GM19395 (cell line): ENCODE results near the gene MTFP1.
"Not testable (repeated sequence)": the region's sequence is repeated elsewhere in the genome, so short reads cannot be mapped to it uniquely, and the experiment has no call there.

Experiments used
- ATAC-seq: cut with Tn5 transposase; IDR thresholded peaks from one replicate; pipeline ENCODE4 v1.9.1; 2021; ENCODE audit warnings: mild to moderate bottlenecking, moderate library complexity; ENCODE audit not compliant: unreplicated experiment

MTFP1 gene

DNA sequence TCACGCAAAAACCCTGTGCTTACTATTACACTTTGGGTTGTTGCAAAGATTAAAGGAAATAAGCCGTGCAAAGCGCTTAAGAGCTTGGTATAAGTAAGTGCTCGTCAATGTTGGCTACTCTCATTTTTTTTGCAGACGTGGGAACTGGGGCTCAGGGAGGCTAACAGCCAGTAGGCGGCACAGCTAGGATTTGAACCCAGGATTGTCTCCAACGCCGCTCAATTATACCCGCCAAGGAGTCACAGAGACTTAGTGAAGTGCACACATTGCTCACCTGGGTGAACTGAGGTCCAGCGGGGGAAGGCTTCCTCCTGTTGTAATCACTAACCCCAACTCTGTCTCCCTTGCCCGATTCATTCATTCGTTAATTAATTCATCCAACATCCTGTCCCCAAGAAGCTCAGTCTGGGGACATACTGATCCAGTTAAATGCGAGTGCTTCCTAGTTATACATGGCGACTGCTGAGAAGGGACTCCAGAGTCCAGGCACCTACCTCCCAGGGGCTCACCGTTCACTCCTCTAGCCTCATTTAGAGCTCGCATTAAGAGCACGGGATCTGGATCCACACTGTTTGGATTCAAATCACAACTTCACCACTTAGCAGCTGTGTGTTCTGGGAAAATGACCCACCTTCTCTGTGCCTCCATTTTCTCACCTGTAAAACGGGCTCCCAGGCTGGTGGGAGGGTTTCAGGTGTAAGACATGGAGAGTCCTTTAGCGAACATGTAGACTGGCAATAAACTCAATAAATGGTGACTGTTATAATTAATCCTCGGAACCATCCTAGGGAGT, 838 bp upstream of the MTFP1 start:
- no peak for ATAC-seq

GRCh38 chr22:30425327-30425615, 297 bp upstream of the MTFP1 start:
- no peak for ATAC-seq

- ATAC-seq: no peak
Observed at GRCh38 chr22:30426388-30427353, 1.1 kb downstream of the MTFP1 start.

DNA sequence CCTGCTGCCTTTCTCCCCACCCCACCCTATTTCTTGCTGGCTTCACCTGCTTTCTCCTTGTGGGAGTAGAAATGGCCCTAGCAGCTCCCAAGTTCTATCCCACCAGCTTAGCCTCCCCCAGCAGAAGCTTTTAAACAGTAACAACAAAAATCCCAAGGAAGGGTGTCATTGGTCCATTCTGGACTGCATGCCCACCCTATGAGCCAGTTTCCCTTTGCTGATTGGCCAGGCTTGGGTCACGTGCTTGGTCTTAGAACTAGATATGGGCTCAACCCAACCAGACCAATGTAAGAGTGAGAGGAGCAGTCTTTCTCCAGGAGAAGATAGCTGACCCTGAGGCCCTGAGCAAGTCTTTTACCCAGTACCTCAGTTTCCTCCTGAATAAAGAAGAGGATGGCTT, 2.3 kb downstream of the MTFP1 start:
- ATAC-seq: no peak

GRCh38 chr22:30429887-30430286, 4.3 kb downstream of the MTFP1 start:
- ATAC-seq: no peak

- no peak for ATAC-seq
Observed at GRCh38 chr22:30430933-30431332, 5.4 kb downstream of the MTFP1 start.

DNA sequence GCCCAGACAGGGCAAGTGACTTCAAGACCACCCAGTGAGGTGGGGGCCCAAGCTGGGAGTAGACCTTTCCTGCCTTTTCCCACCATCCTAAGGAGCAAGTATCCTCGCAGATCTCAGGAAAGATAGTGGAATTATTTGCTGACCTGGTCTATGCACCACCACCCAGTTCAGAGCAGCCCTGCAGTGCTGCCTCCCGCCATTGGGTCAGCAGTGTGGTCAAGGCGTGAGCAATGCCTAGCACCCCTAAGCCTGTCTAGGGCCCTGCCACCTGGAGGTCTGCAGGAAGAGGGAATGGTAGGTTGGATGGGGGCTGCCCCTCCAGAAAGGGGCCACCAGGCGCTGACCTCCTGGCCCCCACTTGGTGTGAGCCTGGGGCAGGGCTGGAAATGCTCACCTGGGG, 6.5 kb downstream of the MTFP1 start:
- no peak for ATAC-seq

- no peak for ATAC-seq
Observed at GRCh38 chr22:30432520-30432919, 7.0 kb downstream of the MTFP1 start.

GRCh38 chr22:30433227-30433626, 7.7 kb downstream of the MTFP1 start:
- no peak for ATAC-seq

- no peak for ATAC-seq
Observed at GRCh38 chr22:30433773-30434172, 8.2 kb downstream of the MTFP1 start.

DNA sequence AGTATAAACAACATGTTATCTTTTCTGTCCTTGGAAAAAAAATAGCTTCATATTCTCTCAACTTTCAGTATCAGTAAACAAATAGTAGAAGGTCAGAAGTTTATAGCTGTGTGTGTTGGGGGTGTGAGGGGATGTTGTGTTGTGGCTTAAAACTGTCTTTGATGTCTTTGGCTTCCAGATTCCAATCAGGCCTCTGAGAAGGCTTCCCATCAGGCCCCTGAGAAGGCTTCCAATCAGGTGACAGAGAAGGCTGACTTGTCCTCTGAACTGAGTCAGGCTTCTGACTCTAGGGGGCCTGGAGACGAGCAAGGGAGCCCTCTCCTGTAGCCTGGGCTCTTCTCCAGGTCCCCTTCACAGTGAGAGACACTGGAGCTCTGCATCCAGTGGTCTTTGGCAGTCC, 9.3 kb downstream of the MTFP1 start:
- ATAC-seq: no peak

GRCh38 chr22:30435674-30436126, 10.1 kb downstream of the MTFP1 start:
- no peak for ATAC-seq

GRCh38 chr22:30436196-30436595, 10.6 kb downstream of the MTFP1 start:
- no peak for ATAC-seq

DNA sequence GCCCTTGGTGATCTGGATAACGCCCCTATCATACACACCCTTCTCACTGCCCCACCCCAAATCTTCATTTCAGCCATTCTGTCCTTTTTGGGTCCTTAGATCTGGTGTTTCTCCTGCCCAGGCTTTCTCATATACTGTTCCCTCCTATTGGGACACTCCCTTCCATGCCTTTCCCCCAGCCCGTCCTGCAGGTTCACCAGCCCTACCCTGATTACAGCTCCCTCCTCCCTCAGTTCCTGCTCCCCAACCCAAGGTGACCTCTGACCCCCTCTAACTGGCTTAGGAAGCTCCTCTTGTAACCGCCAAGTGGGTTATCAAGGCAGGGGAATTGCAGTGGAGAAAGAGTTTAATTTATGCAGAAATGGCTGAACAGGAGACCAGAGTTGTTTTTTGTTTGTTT, 13.0 kb downstream of the MTFP1 start:
- no peak for ATAC-seq

DNA sequence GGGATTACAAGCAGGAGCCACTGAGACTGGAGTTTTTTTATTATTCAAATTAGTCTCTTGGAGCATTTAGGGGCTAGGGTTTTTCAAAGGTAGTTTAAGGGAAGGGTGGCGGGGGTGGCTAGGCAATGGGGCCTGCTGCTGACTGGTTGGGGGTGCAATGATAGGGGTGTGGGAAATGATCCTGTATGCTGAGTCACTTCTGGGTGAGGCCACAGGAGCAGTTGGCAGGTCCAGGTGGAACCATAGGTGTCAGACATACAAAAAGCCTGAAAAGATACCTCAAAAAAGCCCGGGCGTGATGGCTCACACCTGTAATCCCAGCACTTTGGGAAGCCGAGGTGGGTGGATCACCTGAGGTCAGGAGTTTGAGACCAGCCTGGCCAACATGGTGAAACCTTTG, 13.7 kb downstream of the MTFP1 start:
- ATAC-seq: no peak

GRCh38 chr22:30439836-30440235, 14.3 kb downstream of the MTFP1 start:
- ATAC-seq: no peak

DNA sequence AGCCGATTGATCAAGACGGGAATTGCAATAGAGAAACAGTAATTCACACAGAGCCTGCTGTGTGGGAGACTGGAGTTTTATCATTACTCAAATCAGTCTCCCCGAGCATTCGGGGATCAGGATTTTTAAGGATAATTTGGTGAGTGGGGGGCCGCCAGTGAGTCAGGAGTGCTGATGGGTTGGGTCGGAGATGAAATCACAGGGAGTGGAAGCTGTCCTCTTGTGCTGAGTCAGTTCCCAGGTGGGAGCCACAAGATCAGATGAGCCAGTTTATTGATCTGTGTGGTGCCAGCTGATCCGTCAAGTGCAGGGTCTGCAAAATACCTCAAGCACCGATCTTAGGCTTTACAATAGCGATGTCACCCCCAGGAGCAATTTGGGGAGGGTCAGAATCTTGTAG, 15.5 kb downstream of the MTFP1 start:
- no peak for ATAC-seq

DNA sequence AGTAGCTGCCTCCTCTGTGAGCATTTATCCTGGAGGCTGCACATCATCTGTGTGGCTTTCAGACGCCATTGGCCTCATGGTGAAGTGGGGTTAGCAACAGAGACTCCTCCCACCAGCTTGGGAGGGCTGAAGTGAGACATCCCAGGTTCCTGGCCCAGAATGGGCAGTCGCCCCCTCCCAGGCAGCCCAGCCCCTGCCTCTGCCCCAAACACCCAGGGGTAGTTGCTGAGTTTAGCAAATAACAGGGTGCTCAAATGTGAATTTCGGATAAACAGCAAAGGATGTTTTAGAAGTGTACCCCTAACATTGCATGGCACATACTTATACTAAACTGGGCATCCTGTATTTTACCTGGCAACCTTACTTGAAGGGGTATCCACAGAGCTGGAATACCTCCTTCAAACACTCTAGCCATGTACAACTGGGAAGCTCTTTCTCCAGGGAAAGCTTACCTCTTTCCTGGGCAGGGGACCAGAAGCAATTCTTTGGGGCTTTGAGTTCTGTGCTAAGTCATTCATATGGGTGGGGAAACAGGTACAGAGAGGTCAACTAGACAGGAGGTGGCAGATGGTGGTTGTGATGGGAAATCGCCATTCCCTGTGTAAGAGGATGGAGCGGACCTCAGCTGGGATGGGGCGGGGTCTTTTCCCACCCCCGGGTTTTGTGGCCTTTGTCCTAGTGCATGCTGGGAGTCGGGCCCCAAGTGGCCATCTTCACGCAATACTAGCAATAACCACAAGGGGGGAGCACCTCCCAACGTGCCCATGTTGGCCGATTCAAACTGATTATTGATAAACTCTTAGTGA, 19.3 kb downstream of the MTFP1 start:
- no peak for ATAC-seq

GRCh38 chr22:30445438-30446145, 20.0 kb downstream of the MTFP1 start:
- no peak for ATAC-seq

- ATAC-seq: no peak
Observed at GRCh38 chr22:30447656-30448055, 22.1 kb downstream of the MTFP1 start.

DNA sequence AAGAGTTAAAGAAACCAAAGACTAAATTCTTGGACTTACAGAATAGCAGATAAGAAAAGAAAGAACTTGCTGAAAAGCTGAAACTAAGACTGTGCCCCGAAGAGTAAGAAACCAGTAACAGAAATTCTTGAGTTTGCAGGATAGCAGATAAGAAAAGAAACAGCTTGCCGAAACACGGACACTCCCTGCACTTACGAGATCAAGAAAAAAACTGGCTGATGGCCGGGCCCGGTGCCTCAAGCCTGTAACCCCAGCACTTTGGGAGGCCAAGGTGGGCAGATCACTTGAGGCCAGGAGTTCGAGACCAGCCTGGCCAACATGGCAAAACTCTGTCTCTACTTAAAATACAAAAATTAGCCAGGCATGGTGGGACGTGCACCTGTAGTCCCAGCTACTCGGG, 25.9 kb downstream of the MTFP1 start:
- ATAC-seq: not testable (repeated sequence)
